Endothelial cell of hepatic sinusoid (primary cell): ENCODE results near the gene CDR2L.
"Not testable (repeated sequence)": the region's sequence is repeated elsewhere in the genome, so short reads cannot be mapped to it uniquely, and the experiment has no call there.

ENCODE experiments used
- in situ Hi-C: cut with HindIII; loops from 2 replicates; pipeline ENCODE4 v1.10.0; 2017; ENCODE audit warnings: low sequenced_read_pairs

CDR2L gene

GRCh38 chr17:74957935-74958740 lies 29.3 kb upstream of the CDR2L start:
- in situ Hi-C loops = loop anchor here (5.0 kb wide), 1 partner anchor 59 kb away; no protein-coding TSS in a partner anchor

- in situ Hi-C loops = loop anchor here (5.0 kb wide), 1 partner anchor 57 kb away; no protein-coding TSS in a partner anchor
Measured at GRCh38 chr17:74959826-74960515, 27.5 kb upstream of the CDR2L start.

- in situ Hi-C loops = no loop called here
Measured at GRCh38 chr17:74960570-74961342, 26.7 kb upstream of the CDR2L start.

- in situ Hi-C loops = no loop called here
Measured at GRCh38 chr17:74961657-74962350, 25.6 kb upstream of the CDR2L start.

- in situ Hi-C loops = no loop called here
Measured at GRCh38 chr17:74962622-74963394, 24.6 kb upstream of the CDR2L start.

GRCh38 chr17:74963656-74964055 lies 23.8 kb upstream of the CDR2L start:
- in situ Hi-C loops = no loop called here

- in situ Hi-C loops = no loop called here
Measured at GRCh38 chr17:74964246-74964761, 23.1 kb upstream of the CDR2L start.

- in situ Hi-C loops = no loop called here
Measured at GRCh38 chr17:74964988-74965622, 22.3 kb upstream of the CDR2L start.

- in situ Hi-C loops = no loop called here
Measured at GRCh38 chr17:74968361-74968780, 19.1 kb upstream of the CDR2L start.

- in situ Hi-C loops = not testable (repeated sequence)
Measured at GRCh38 chr17:74969501-74969900, 17.9 kb upstream of the CDR2L start.

- in situ Hi-C loops = no loop called here
Measured at GRCh38 chr17:74970395-74970794, 17.0 kb upstream of the CDR2L start.

GRCh38 chr17:74971069-74971841 lies 16.2 kb upstream of the CDR2L start:
- in situ Hi-C loops = no loop called here

- in situ Hi-C loops = no loop called here
Measured at GRCh38 chr17:74971842-74972106, 15.7 kb upstream of the CDR2L start.

GRCh38 chr17:74972107-74972972 lies 15.1 kb upstream of the CDR2L start, which contains the start of gene HID1:
Gene HID1 (minus strand): TSS chr17:74972759. CDS start chr17:74972656, 103 bp downstream.
- in situ Hi-C loops = no loop called here

- in situ Hi-C loops = no loop called here
Measured at GRCh38 chr17:74972973-74973328, 14.5 kb upstream of the CDR2L start.

- in situ Hi-C loops = no loop called here
Measured at GRCh38 chr17:74975943-74976342, 11.5 kb upstream of the CDR2L start.

GRCh38 chr17:74977802-74978201 lies 9.6 kb upstream of the CDR2L start:
- in situ Hi-C loops = no loop called here

- in situ Hi-C loops = no loop called here
Measured at GRCh38 chr17:74978240-74978639, 9.2 kb upstream of the CDR2L start.
